Tibial nerve (tissue), 4 donors: ENCODE measurements around the gene TMEM144.

ENCODE experiments used
- CTCF ChIP-seq, 5 experiments: fragments of 200-600 bp in 3 of 5; fragments of 450-650 bp in 2 of 5; sonication (generic) in 3 of 5; IDR thresholded peaks; one replicate each; pipeline ENCODE4 v1.5.1; 2016 to 2019; ENCODE audit warnings: antibody characterized with exemption in 5 of 5, mild to moderate bottlenecking in 3 of 5, moderate library complexity in 2 of 5
- EP300 ChIP-seq, 2 donors: sonication (generic); formaldehyde crosslinking; IDR thresholded peaks; one replicate each; pipeline ENCODE4 v1.6.1; 2017; ENCODE audit warnings: antibody characterized with exemption in 2 of 2, mild to moderate bottlenecking in 1 of 2
- POLR2A ChIP-seq, 2 donors: fragments of 450-650 bp; IDR thresholded peaks; one replicate each; pipeline ENCODE4 v1.6.1; 2017; ENCODE audit warnings: antibody characterized with exemption in 2 of 2, mild to moderate bottlenecking in 2 of 2, moderate library complexity in 2 of 2

GRCh38 chr4:158168606-158169005 is 41.7 kb upstream of the TMEM144 start:
- TF ChIP-seq CTCF (IDR thresholded peaks at IDR 0.05) (no peak), POLR2A (IDR thresholded peaks at IDR 0.05) (no peak), EP300 (IDR thresholded peaks at IDR 0.05) (no peak)
